Measurements from ENCODE around the gene UBAC2. TPM values are rescaled to one million over a fixed set of nuclear protein-coding genes. Genes with fewer than 3 reads are reported as not detected.

Gene UBAC2
- total RNA-seq, 2 experiments from 2014 or later, result 26.8 to 28.5 TPM

DNA sequence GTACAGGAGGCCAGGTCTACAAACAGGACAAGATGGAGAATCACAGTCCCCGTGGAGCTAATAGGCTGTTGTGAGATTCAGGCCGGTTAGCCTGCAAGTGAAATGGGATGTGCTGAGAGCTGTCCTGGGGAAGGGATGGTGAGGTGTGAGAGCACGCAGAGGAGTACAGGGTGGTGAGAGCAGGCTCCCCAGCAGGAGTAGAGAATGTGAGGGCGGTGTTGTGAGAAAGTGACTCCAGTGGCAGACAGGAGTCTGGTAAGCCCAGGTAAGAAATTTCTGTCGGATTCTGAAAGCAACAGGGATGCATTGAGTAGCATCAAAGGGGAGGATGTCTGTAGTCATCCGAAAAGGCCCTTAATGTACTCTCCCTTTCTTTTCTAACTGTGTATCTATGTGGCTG is 157.3 kb downstream of the UBAC2 start:
- no peak for DNase-seq (ENCODE audit: low spot score)
- H2AFZ ChIP-seq (ENCODE audit: low read length), result no peak overlapping the region
- TF ChIP-seq, protein P1, sequence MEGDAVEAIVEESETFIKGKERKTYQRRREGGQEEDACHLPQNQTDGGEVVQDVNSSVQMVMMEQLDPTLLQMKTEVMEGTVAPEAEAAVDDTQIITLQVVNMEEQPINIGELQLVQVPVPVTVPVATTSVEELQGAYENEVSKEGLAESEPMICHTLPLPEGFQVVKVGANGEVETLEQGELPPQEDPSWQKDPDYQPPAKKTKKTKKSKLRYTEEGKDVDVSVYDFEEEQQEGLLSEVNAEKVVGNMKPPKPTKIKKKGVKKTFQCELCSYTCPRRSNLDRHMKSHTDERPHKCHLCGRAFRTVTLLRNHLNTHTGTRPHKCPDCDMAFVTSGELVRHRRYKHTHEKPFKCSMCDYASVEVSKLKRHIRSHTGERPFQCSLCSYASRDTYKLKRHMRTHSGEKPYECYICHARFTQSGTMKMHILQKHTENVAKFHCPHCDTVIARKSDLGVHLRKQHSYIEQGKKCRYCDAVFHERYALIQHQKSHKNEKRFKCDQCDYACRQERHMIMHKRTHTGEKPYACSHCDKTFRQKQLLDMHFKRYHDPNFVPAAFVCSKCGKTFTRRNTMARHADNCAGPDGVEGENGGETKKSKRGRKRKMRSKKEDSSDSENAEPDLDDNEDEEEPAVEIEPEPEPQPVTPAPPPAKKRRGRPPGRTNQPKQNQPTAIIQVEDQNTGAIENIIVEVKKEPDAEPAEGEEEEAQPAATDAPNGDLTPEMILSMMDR (conservative IDR thresholded peaks at IDR 0.05; ENCODE audit: low read length), result no peak
- no peak for TF ChIP-seq EZH2phosphoT487 (IDR thresholded peaks at IDR 0.05; ENCODE audit: borderline replicate concordance, low read depth, low read length)
- BruUV-seq (replicated peaks), result no TSS peak
- H3K4me2 ChIP-seq (ENCODE audit: low read length), result no peak overlapping the region
- no peak overlapping the region for H3K27ac ChIP-seq (ENCODE audit: low read depth, low read length, poor library complexity, severe bottlenecking)
- H3K4me3 ChIP-seq (ENCODE audit: low read depth, low read length, poor library complexity, severe bottlenecking), result no peak overlapping the region
- POLR2A ChIA-PET, result no interaction called here
- no peaks in the 10 kb centered on the region for H4K20me1 ChIP-seq (ENCODE audit: insufficient read depth, low read length)
- intact Hi-C loops (cut with micrococcal nuclease; ENCODE audit: unreplicated experiment), result no loop called here
- peaks cover 12% of the 10 kb centered on the region for H3K4me1 ChIP-seq (ENCODE audit: insufficient read depth, low read length, poor library complexity, severe bottlenecking)
- H3K9me3 ChIP-seq (ENCODE audit: low read length), result no peaks in the 10 kb centered on the region
- no peaks in the 10 kb centered on the region for H3K79me2 ChIP-seq (ENCODE audit: insufficient read depth, low read depth, low read length)
- H3K36me3 ChIP-seq (ENCODE audit: insufficient read depth, low read length), result peaks cover 20% of the 10 kb centered on the region
- H3K9me2 ChIP-seq (ENCODE audit: insufficient read depth, low read length), result no peaks in the 10 kb centered on the region
- CTCF ChIA-PET (ENCODE audit: unreplicated experiment), result no interaction called here

DNA sequence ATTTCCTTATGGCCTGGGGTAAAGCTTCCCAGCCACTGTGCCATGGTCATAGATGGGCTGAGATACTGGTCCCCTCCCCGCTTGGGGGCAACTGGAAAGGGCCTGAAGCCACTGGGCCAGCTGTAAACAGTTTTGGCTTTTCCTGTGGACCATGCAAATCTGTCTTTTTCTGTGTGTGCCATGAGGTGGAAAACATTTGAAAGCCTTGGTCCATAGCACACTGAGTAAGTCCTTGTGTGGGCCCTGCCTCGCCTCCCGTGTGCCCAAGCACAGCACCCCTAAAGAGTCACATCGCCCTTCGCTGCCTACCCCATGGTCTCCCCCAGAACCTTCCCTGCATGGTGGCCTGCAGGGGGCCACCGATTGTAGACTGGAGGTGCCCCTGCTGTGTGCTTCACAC is 158.9 kb downstream of the UBAC2 start:
- Histone ChIP-seq H3K4me1 (ENCODE audit: insufficient read depth, low read length, poor library complexity, severe bottlenecking) (peaks cover 12% of the 10 kb centered on the region), H3K4me3 (ENCODE audit: low read depth, low read length, poor library complexity, severe bottlenecking) (no peak overlapping the region), H4K20me1 (ENCODE audit: insufficient read depth, low read length) (no peaks in the 10 kb centered on the region), H3K27ac (ENCODE audit: low read depth, low read length, poor library complexity, severe bottlenecking) (no peak overlapping the region), H3K4me2 (ENCODE audit: low read length) (peak overlapping the region; percentile 23; the same call in 1 of the 2 replicates), H3K36me3 (ENCODE audit: insufficient read depth, low read length) (peaks cover 20% of the 10 kb centered on the region), H3K9me3 (ENCODE audit: low read length) (no peaks in the 10 kb centered on the region), H3K9me2 (ENCODE audit: insufficient read depth, low read length) (no peaks in the 10 kb centered on the region), H2AFZ (ENCODE audit: low read length) (no peak overlapping the region), H3K79me2 (ENCODE audit: insufficient read depth, low read depth, low read length) (no peaks in the 10 kb centered on the region)
- intact Hi-C loops (cut with micrococcal nuclease; ENCODE audit: unreplicated experiment), result no loop called here
- CTCF ChIA-PET (ENCODE audit: unreplicated experiment), result no interaction called here
- no TSS peak for BruUV-seq (replicated peaks)
- POLR2A ChIA-PET, result interaction anchor here (0.8 kb wide), 1 partner anchor 30 kb away, joined by 3 read pairs; no protein-coding TSS in a partner anchor
- no peak for TF ChIP-seq EZH2phosphoT487 (IDR thresholded peaks at IDR 0.05; ENCODE audit: borderline replicate concordance, low read depth, low read length)
- TF ChIP-seq, protein P1 (conservative IDR thresholded peaks at IDR 0.05; ENCODE audit: low read length), result no peak
- no peak for DNase-seq (ENCODE audit: low spot score)

DNA sequence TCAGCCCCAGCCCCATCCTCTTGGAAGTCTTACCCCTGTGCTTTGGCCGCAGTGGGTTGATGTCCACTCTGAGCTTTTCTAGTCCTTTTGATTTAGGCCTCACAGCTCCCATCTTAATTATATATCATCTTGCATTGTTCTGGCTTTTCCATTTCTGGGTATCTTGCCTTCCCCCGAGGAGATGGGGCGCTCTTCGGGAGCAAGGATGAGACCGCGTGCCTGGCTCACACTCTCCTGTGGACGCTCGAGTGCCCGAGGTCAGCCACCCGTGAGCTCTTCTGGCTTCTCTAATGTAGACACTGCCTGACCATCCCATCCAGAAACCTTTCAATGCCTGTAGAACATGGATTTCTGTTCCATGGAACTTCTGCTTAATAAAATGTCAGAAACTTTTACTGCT is 160.0 kb downstream of the UBAC2 start:
- no TSS peak for BruUV-seq (replicated peaks)
- no peaks in the 10 kb centered on the region for H4K20me1 ChIP-seq (ENCODE audit: insufficient read depth, low read length)
- no peak overlapping the region for H3K4me2 ChIP-seq (ENCODE audit: low read length)
- TF ChIP-seq, protein P1 (conservative IDR thresholded peaks at IDR 0.05; ENCODE audit: low read length), result no peak
- no peak for TF ChIP-seq EZH2phosphoT487 (IDR thresholded peaks at IDR 0.05; ENCODE audit: borderline replicate concordance, low read depth, low read length)
- no peak overlapping the region for H2AFZ ChIP-seq (ENCODE audit: low read length)
- ChIA-PET CTCF (ENCODE audit: unreplicated experiment) (no interaction called here), POLR2A (interaction anchor here (0.6 to 0.7 kb wide), 2 partner anchors 27 to 207 kb away, joined by 5 read pairs; no protein-coding TSS in a partner anchor)
- peaks cover 17% of the 10 kb centered on the region for H3K36me3 ChIP-seq (ENCODE audit: insufficient read depth, low read length)
- no peak for DNase-seq (ENCODE audit: low spot score)
- H3K4me3 ChIP-seq (ENCODE audit: low read depth, low read length, poor library complexity, severe bottlenecking), result no peak overlapping the region
- H3K4me1 ChIP-seq (ENCODE audit: insufficient read depth, low read length, poor library complexity, severe bottlenecking), result peaks cover 8% of the 10 kb centered on the region
- H3K27ac ChIP-seq (ENCODE audit: low read depth, low read length, poor library complexity, severe bottlenecking), result no peak overlapping the region
- H3K79me2 ChIP-seq (ENCODE audit: insufficient read depth, low read depth, low read length), result no peaks in the 10 kb centered on the region
- intact Hi-C loops (cut with micrococcal nuclease; ENCODE audit: unreplicated experiment), result no loop called here
- no peaks in the 10 kb centered on the region for H3K9me3 ChIP-seq (ENCODE audit: low read length)
- H3K9me2 ChIP-seq (ENCODE audit: insufficient read depth, low read length), result no peaks in the 10 kb centered on the region

Data from OCI-LY7 (cell line).